Sigmoid colon (tissue), 7 donors: ENCODE measurements around the gene TDO2. TPM values are rescaled to one million over a fixed set of nuclear protein-coding genes. Genes with fewer than 3 reads are reported as not detected.

Source experiments
- DNase-seq: peaks from one replicate; pipeline ENCODE4 v3.0.0-alpha.2; 2019
- H3K27ac ChIP-seq, 4 donors: fragments of 200-600 bp; sonication (generic); one replicate each; pipeline ENCODE4 v1.5.1; 2016 to 2019; ENCODE audit warnings: mild to moderate bottlenecking in 1 of 4
- H3K27me3 ChIP-seq, 3 donors: fragments of 200-600 bp; sonication (generic); one replicate each; pipeline ENCODE4 v1.5.1; 2019; ENCODE audit warnings: mild to moderate bottlenecking in 1 of 3
- H3K36me3 ChIP-seq, 4 donors: fragments of 200-600 bp; sonication (generic); one replicate each; pipeline ENCODE4 v1.5.1; 2016 to 2019
- H3K4me1 ChIP-seq, 4 donors: fragments of 200-600 bp; sonication (generic); one replicate each; pipeline ENCODE4 v1.5.1; 2017 to 2019
- H3K4me3 ChIP-seq, 4 donors: fragments of 200-600 bp; sonication (generic); one replicate each; pipeline ENCODE4 v1.5.1; 2017 to 2019; ENCODE audit warnings: mild to moderate bottlenecking in 2 of 4, moderate library complexity in 1 of 4
- H3K9me3 ChIP-seq, 4 donors: fragments of 200-600 bp in 3 of 4; sonication (generic) in 3 of 4; one replicate each; pipeline versions ENCODE4 v1.5.1 to v1.6.1; 2013 to 2019
- CTCF ChIP-seq, 4 experiments: fragments of 450-650 bp in 3 of 4; fragments of 200-600 bp in 1 of 4; IDR thresholded peaks; one replicate each; pipeline ENCODE4 v1.5.1; 2016 to 2019; ENCODE audit warnings: antibody characterized with exemption in 4 of 4, mild to moderate bottlenecking in 3 of 4, moderate library complexity in 2 of 4
- EP300 ChIP-seq, 4 donors: sonication (generic); formaldehyde crosslinking; IDR thresholded peaks; one replicate each; pipeline ENCODE4 v1.6.1; 2017; ENCODE audit warnings: antibody characterized with exemption in 4 of 4
- POLR2A ChIP-seq, 2 donors: fragments of 450-650 bp; IDR thresholded peaks; one replicate each; pipeline ENCODE4 v1.6.1; 2016; ENCODE audit warnings: antibody characterized with exemption in 2 of 2, mild to moderate bottlenecking in 2 of 2, moderate library complexity in 2 of 2
- POLR2AphosphoS5 ChIP-seq, 4 donors: sonication (generic); formaldehyde crosslinking; IDR thresholded peaks; one replicate each; pipeline ENCODE4 v1.6.1; 2017; ENCODE audit warnings: antibody characterized with exemption in 4 of 4
- WGBS, 2 donors: extraction: QIAGEN DNeasy Blood & Tissue Kit; methylation state at CpG; one replicate each; pipeline ENCODE4 v1.1.7; 2013; 5-methylcytosine and 5-hydroxymethylcytosine counted together
- intact Hi-C: fragments of 100-400 bp; cut with DNase I; formaldehyde crosslinking; loops from one replicate; pipeline ENCODE4 v1.15.1; 2023
- polyA plus RNA-seq, 3 donors: library from polyadenylated mRNA; stranded (reverse); fragments of 200-250 nt; gene quantifications; one replicate each; pipeline ENCODE4 v1.2.3, GENCODE V29; 2013
- total RNA-seq, 4 donors: library from RNA; depleted of rRNA; stranded (reverse); fragments of >200 nt; gene quantifications; one replicate each; pipeline ENCODE4 v1.1.0, GENCODE V29; 2016
- donor health status: healthy with polysubstance abuse.
- donor health status: Bipolar disorder and iron deficiency.
- donor health status: healthy.

TDO2 gene
- total and polyA plus RNA-seq, 7 donors, result 0.36 to 5.4 (median 0.49) TPM; not detected in 4

GRCh38 chr4:155908187-155909139, 5.0 kb downstream of the TDO2 start:
- no peaks in the 10 kb centered on the region for H3K9me3 ChIP-seq
- WGBS, 2 donors, result 87 to 92% methylated on average over 4 of the region's 4 CpGs
- intact Hi-C loops, result no loop called here
- H3K4me1 ChIP-seq, result no peaks in the 10 kb centered on the region
- no peak overlapping the region for H3K27ac ChIP-seq
- no peak for TF ChIP-seq CTCF (IDR thresholded peaks at IDR 0.05)
- TF ChIP-seq POLR2A (IDR thresholded peaks at IDR 0.05), result no peak
- no peak for TF ChIP-seq POLR2AphosphoS5 (IDR thresholded peaks at IDR 0.05)
- TF ChIP-seq EP300 (IDR thresholded peaks at IDR 0.05), result no peak
- H3K4me3 ChIP-seq, result no peak overlapping the region
- no peak for DNase-seq
- no peaks in the 10 kb centered on the region for H3K27me3 ChIP-seq
- H3K36me3 ChIP-seq, result no peaks in the 10 kb centered on the region

- DNase-seq, result no peak
- intact Hi-C loops, result no loop called here
- Histone ChIP-seq H3K36me3 (no peaks in the 10 kb centered on the region), H3K27ac (no peak overlapping the region), H3K27me3 (no peaks in the 10 kb centered on the region), H3K9me3 (no peaks in the 10 kb centered on the region), H3K4me3 (no peak overlapping the region), H3K4me1 (no peaks in the 10 kb centered on the region)
- no peak for TF ChIP-seq EP300 (IDR thresholded peaks at IDR 0.05)
- WGBS, 2 donors, result 87 to 92% methylated on average over 3 of the region's 3 CpGs
These were observed 6.2 kb downstream of the TDO2 start for GRCh38 chr4:155909615-155910226.

GRCh38 chr4:155911905-155912304, 8.4 kb downstream of the TDO2 start:
- DNase-seq, result no peak
- WGBS, 2 donors, result 79 to 87% methylated on average over 1 of the region's 1 CpG
- Histone ChIP-seq H3K9me3 (no peaks in the 10 kb centered on the region), H3K4me1 (no peaks in the 10 kb centered on the region), H3K36me3 (no peaks in the 10 kb centered on the region), H3K4me3 (no peak overlapping the region), H3K27ac (no peak overlapping the region), H3K27me3 (no peaks in the 10 kb centered on the region)
- intact Hi-C loops, result no loop called here
- no peak for TF ChIP-seq POLR2A (IDR thresholded peaks at IDR 0.05)
- no peak for TF ChIP-seq EP300 (IDR thresholded peaks at IDR 0.05)
- TF ChIP-seq CTCF (IDR thresholded peaks at IDR 0.05), result no peak
- TF ChIP-seq POLR2AphosphoS5 (IDR thresholded peaks at IDR 0.05), result no peak

- H3K27ac ChIP-seq, result no peak overlapping the region
- no peak overlapping the region for H3K4me3 ChIP-seq
- H3K27me3 ChIP-seq, result no peaks in the 10 kb centered on the region
- no peaks in the 10 kb centered on the region for H3K9me3 ChIP-seq
- no peaks in the 10 kb centered on the region for H3K4me1 ChIP-seq
- 29 to 48% methylated on average over 5 of the region's 5 CpGs for WGBS, 2 donors
- H3K36me3 ChIP-seq, result no peaks in the 10 kb centered on the region
- no peak for TF ChIP-seq CTCF (IDR thresholded peaks at IDR 0.05)
- TF ChIP-seq POLR2A (IDR thresholded peaks at IDR 0.05), result no peak
- no peak for TF ChIP-seq EP300 (IDR thresholded peaks at IDR 0.05)
- no peak for TF ChIP-seq POLR2AphosphoS5 (IDR thresholded peaks at IDR 0.05)
- DNase-seq, result no peak
- intact Hi-C loops, result no loop called here
These were observed 11.3 kb downstream of the TDO2 start for GRCh38 chr4:155914782-155915181.

- no peak for TF ChIP-seq POLR2AphosphoS5 (IDR thresholded peaks at IDR 0.05)
- TF ChIP-seq POLR2A (IDR thresholded peaks at IDR 0.05), result no peak
- TF ChIP-seq EP300 (IDR thresholded peaks at IDR 0.05), result no peak
- TF ChIP-seq CTCF (IDR thresholded peaks at IDR 0.05), result no peak
These were observed 18.1 kb downstream of the TDO2 start for GRCh38 chr4:155921597-155921996.

More at GRCh38 chr4:155921597-155921996, 18.1 kb downstream of the TDO2 start:
- intact Hi-C loops, result no loop called here
- H3K4me3 ChIP-seq, result no peak overlapping the region
- H3K27ac ChIP-seq, result no peak overlapping the region
- H3K4me1 ChIP-seq, result no peaks in the 10 kb centered on the region
- no peak for DNase-seq
- peaks cover 0 to 25% (median 2%) of the 10 kb centered on the region in 4 donors for H3K36me3 ChIP-seq
- 89 to 93% methylated on average over 1 of the region's 1 CpG for WGBS, 2 donors
- H3K27me3 ChIP-seq, result no peaks in the 10 kb centered on the region
- H3K9me3 ChIP-seq, result no peaks in the 10 kb centered on the region
